Ovary (tissue), 3 donors: ENCODE results near the gene PLSCR1.

ENCODE experiments used
- CTCF ChIP-seq, 3 donors: fragments of 450-650 bp in 2 of 3; fragments of 200-600 bp in 1 of 3; IDR thresholded peaks; one replicate each; pipeline versions ENCODE4 v1.5.1 to v1.8.0; 2016 to 2022; ENCODE audit warnings: antibody characterized with exemption in 3 of 3, mild to moderate bottlenecking in 1 of 3
- EP300 ChIP-seq: sonication (generic); formaldehyde crosslinking; IDR thresholded peaks from one replicate; pipeline ENCODE4 v1.6.1; 2017; ENCODE audit warnings: antibody characterized with exemption
- POLR2A ChIP-seq: fragments of 450-650 bp; IDR thresholded peaks from one replicate; pipeline ENCODE4 v1.6.1; 2017; ENCODE audit warnings: antibody characterized with exemption, mild to moderate bottlenecking, moderate library complexity
- donor health status: DM: no; HTN: no; CAD: no.

- TF ChIP-seq CTCF (IDR thresholded peaks at IDR 0.05) (no peak), EP300 (no peak), POLR2A (no peak)
Measured at GRCh38 chr3:146485297-146485696, 59.1 kb downstream of the PLSCR1 start.
